Heart right ventricle (tissue), 16 donors: ENCODE measurements around the gene NKIRAS2. TPM values are rescaled to one million over a fixed set of nuclear protein-coding genes. Genes with fewer than 3 reads are reported as not detected.

Experiments used
- ATAC-seq, 8 donors: fragments of 200-7000 bp; cut with Tn5 transposase; one replicate each; pipeline ENCODE4 v1.9.1; 2020; ENCODE audit warnings: mild to moderate bottlenecking in 8 of 8, moderate library complexity in 8 of 8, moderate number of reproducible peaks in 1 of 8
- DNase-seq, 2 donors: peaks; one replicate each; pipeline ENCODE4 v3.0.0-alpha.2; 2020
- H3K27ac ChIP-seq, 10 donors: fragments of 200-600 bp; sonication (generic) in 2 of 10; one replicate each; pipeline versions ENCODE4 v1.5.0 to v1.8.0; 2020 to 2022; ENCODE audit warnings: mild to moderate bottlenecking in 3 of 10
- H3K27me3 ChIP-seq, 7 donors: fragments of 200-600 bp; one replicate each; pipeline ENCODE4 v1.8.0; 2021 to 2022; ENCODE audit warnings: mild to moderate bottlenecking in 2 of 7
- H3K36me3 ChIP-seq, 9 donors: fragments of 200-600 bp; sonication (generic) in 1 of 9; one replicate each; pipeline versions ENCODE4 v1.5.0 to v1.8.0; 2020 to 2022; ENCODE audit warnings: mild to moderate bottlenecking in 2 of 9
- H3K4me1 ChIP-seq, 9 donors: fragments of 200-600 bp; sonication (generic) in 1 of 9; one replicate each; pipeline versions ENCODE4 v1.5.0 to v1.8.0; 2020 to 2022; ENCODE audit warnings: mild to moderate bottlenecking in 4 of 9
- H3K4me3 ChIP-seq, 10 donors: fragments of 200-600 bp; sonication (generic) in 2 of 10; one replicate each; pipeline versions ENCODE4 v1.5.0 to v1.8.0; 2020 to 2022; ENCODE audit warnings: mild to moderate bottlenecking in 7 of 10, moderate library complexity in 2 of 10
- H3K9me3 ChIP-seq, 11 donors: fragments of 200-600 bp in 10 of 11; sonication (generic) in 2 of 11; one replicate each; pipeline versions ENCODE4 v1.5.0 to v1.8.0; 2013 to 2022; ENCODE audit warnings: mild to moderate bottlenecking in 2 of 11, control low read depth in 1 of 11, moderate library complexity in 1 of 11
- WGBS, 2 donors: extraction: QIAGEN DNeasy Blood & Tissue Kit; methylation state at CpG; one replicate each; pipeline ENCODE4 v1.1.7; 2013; ENCODE audit warnings: inconsistent platforms in 1 of 2; 5-methylcytosine and 5-hydroxymethylcytosine counted together
- intact Hi-C, 10 donors: fragments of 100-400 bp; cut with DNase I; formaldehyde crosslinking; loops; one replicate each; pipeline versions ENCODE4 v1.11.1 to v1.14.2; 2022
- polyA plus RNA-seq, 2 donors: library from polyadenylated mRNA; stranded (reverse); fragments of 200-250 nt; gene quantifications; one replicate each; pipeline ENCODE4 v1.2.3, GENCODE V29; 2013
- total RNA-seq, 10 donors: library from RNA; stranded (reverse); fragmentation: NEBNext Ultra II Directional in 3 of 10; extraction: Animal tissue kit (Norgen Biotek cat#: 25700) in 3 of 10; gene quantifications; one replicate each; pipeline versions ENCODE4 v1.2.1 to v1.2.4, GENCODE V29; 2021 to 2023
- TF ChIP-seq, protein P1 (sequence below), 9 donors: fragments of 200-600 bp; sonication (generic) in 2 of 9; IDR thresholded peaks; one replicate each; pipeline versions ENCODE4 v1.5.0 to v1.8.0; 2021 to 2022; ENCODE audit warnings: antibody characterized with exemption in 9 of 9, mild to moderate bottlenecking in 5 of 9, moderate library complexity in 1 of 9
- donor health status: Arrhythmogenic right ventricular cardiomyopathy.
- donor health status: ischemic (EF 13 %, LVEDD 7.1; RV severe dilation, severe dysfunction).
- donor health status: healthy with polysubstance abuse.
- donor health status: DM: no; HTN: yes; CAD: no.
- donor health status: DM: no; HTN: no; CAD: no.
- donor health status: ischemic (EF 25% LVEDD 6.9; RV normal size, moderate dysfunction).
- donor health status: ischemic (EF 25% LVEDD 5.7; RV mildly dilated, moderate dysfunction).
- donor health status: healthy.
- donor health status: DM: yes; HTN: yes; CAD: no.
- donor health status: Ischemic cardiomyopathy.
- donor health status: ischemic (EF 35%, LVEDD 5.7; RV mildly dilated, moderate dysfunction).
- donor health status: nonischemic (EF 11% LVEDD 7.7; RV severe dilation, severe dysfunction).
- donor health status: DM: yes; HTN: yes; CAD: no.
- donor health status: PGD.
- donor health status: ischemic (EF 29% LVEDD 5.4; RV normal size, mild dysfunction).
- donor health status: nonischemic (EF 23%, LVEDD 6.1; RV moderate dilation, normal function).

NKIRAS2 gene
- total and polyA plus RNA-seq, 12 donors = 50.1 to 64.1 (median 57.2) TPM

DNA sequence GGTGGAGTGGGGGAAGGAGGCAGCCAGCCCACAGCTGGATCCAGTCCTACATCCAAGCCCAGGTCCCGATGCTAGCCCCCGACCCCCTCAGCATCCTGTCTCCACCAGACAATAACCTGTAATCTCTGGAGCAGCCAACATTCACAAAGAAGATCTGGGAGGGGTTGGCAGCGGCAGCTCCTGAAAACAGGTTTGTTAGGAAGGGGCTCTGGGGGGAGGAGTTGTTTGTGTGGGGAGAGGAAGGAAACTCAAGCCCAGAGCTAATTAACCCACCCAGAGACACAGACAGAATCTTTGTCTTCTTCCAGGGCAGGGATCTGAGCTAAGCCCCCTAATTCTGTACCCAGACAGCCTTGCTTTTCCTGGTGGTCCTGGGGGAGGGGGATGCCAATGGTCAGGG is 35.1 kb downstream of the NKIRAS2 start:
- TF ChIP-seq, protein P1, sequence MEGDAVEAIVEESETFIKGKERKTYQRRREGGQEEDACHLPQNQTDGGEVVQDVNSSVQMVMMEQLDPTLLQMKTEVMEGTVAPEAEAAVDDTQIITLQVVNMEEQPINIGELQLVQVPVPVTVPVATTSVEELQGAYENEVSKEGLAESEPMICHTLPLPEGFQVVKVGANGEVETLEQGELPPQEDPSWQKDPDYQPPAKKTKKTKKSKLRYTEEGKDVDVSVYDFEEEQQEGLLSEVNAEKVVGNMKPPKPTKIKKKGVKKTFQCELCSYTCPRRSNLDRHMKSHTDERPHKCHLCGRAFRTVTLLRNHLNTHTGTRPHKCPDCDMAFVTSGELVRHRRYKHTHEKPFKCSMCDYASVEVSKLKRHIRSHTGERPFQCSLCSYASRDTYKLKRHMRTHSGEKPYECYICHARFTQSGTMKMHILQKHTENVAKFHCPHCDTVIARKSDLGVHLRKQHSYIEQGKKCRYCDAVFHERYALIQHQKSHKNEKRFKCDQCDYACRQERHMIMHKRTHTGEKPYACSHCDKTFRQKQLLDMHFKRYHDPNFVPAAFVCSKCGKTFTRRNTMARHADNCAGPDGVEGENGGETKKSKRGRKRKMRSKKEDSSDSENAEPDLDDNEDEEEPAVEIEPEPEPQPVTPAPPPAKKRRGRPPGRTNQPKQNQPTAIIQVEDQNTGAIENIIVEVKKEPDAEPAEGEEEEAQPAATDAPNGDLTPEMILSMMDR (IDR thresholded peaks at IDR 0.05) = no peak
- no peak for DNase-seq
- Histone ChIP-seq H3K9me3 (no peaks in the 10 kb centered on the region), H3K27me3 (peaks cover 4 to 48% (median 40%) of the 10 kb centered on the region in 7 donors), H3K36me3 (no peaks in the 10 kb centered on the region), H3K4me3 (no peak overlapping the region), H3K4me1 (peaks cover 0 to 8% (median 2%) of the 10 kb centered on the region in 9 donors), H3K27ac (no peak overlapping the region)
- 15 to 17% methylated on average over 3 of the region's 3 CpGs for WGBS, 2 donors
- ATAC-seq = no peak
- intact Hi-C loops = no loop called here

DNA sequence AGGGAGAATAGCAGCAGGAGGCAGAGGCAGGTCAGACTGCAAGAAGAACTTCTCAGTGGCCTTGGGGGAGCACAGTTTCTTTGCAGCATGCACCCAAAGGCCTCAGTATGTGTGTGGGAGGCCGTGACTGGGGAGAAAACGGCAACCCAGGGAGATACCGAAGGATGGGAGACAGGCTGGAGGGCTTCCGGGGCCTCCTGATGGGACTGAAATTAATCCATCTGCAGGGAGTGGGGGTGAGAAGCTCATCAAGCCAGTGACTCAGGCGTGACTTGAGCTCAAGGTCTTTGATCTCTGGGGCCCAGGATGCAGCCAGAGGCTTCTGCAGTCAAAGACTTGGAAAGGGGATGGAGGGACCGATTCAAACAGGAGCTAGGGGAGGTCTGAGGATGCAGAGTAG is 35.6 kb downstream of the NKIRAS2 start:
- TF ChIP-seq, protein P1 (IDR thresholded peaks at IDR 0.05) = no peak
- H3K9me3 ChIP-seq = no peaks in the 10 kb centered on the region
- H3K27me3 ChIP-seq = peaks cover 4 to 48% (median 40%) of the 10 kb centered on the region in 7 donors
- H3K4me1 ChIP-seq = peaks cover 0 to 6% (median 0%) of the 10 kb centered on the region in 9 donors
- no peak overlapping the region for H3K27ac ChIP-seq
- H3K36me3 ChIP-seq = no peaks in the 10 kb centered on the region
- no peak overlapping the region for H3K4me3 ChIP-seq
- intact Hi-C loops = no loop called here
- no peak for DNase-seq
- ATAC-seq = no peak
- WGBS, 2 donors = 35% methylated on average over 6 of the region's 6 CpGs

DNA sequence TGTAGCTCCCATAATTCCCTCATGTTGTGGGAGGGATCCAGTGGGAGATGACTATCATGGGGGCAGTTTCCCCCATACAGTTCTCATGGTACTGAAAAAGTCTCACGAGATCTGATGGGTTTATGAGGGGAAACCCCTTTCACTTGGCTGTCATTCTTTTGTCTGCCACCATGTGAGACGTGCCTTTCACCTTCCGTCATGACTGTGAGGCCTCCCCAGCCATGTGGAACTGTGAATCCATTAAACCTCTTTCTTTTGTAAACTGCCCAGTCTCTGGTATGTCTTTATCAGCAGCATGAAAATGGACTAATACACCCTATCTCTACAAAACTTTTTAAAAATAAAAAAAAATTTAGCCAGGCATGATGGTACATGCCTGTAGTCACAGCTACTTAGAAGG is 36.7 kb downstream of the NKIRAS2 start:
- H3K36me3 ChIP-seq = no peaks in the 10 kb centered on the region
- no peak for DNase-seq
- no peak overlapping the region for H3K27ac ChIP-seq
- TF ChIP-seq, protein P1 (IDR thresholded peaks at IDR 0.05) = no peak
- H3K9me3 ChIP-seq = no peaks in the 10 kb centered on the region
- 70 to 78% methylated on average over 3 of the region's 3 CpGs for WGBS, 2 donors
- H3K4me1 ChIP-seq = no peaks in the 10 kb centered on the region
- ATAC-seq = no peak
- intact Hi-C loops = no loop called here
- H3K27me3 ChIP-seq = peaks cover 4 to 48% (median 35%) of the 10 kb centered on the region in 7 donors
- H3K4me3 ChIP-seq = no peak overlapping the region

DNA sequence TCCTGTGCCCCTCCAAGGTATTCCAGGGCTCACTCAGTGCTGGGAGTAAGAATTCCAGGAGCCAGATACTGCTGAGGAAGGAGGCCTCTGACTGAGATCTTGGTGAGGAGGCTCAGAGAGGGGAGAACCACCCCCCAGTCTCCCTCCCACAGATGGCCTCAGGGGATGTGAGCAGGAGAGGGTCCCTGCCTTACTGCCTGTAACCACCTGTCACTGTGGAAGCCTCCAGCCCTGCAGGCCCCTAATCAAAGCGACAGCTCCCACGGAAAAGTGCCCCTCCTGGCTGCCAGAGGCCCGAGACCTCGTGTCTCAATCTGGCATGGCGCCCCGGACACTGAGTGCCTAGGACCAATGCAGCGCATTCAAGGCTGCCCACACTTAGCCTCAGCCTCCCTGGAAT is 38.2 kb downstream of the NKIRAS2 start:
- intact Hi-C loops = no loop called here
- Histone ChIP-seq H3K36me3 (no peaks in the 10 kb centered on the region), H3K4me1 (peaks cover 0 to 3% (median 0%) of the 10 kb centered on the region in 9 donors), H3K4me3 (no peak overlapping the region), H3K27me3 (peaks cover 0 to 39% (median 31%) of the 10 kb centered on the region in 7 donors), H3K9me3 (no peaks in the 10 kb centered on the region), H3K27ac (no peak overlapping the region)
- DNase-seq (no peak), ATAC-seq (no peak)
- TF ChIP-seq, protein P1 (IDR thresholded peaks at IDR 0.05) = no peak
- 59 to 67% methylated on average over 7 of the region's 7 CpGs for WGBS, 2 donors
